NCI-H82 treated with DMSO at 0.1 percent for 48 hours (cell line): ENCODE data around the gene PIAS4.
"Not testable (repeated sequence)": the region's sequence is repeated elsewhere in the genome, so short reads cannot be mapped to it uniquely, and the experiment has no call there.

ENCODE experiments used
- DNase-seq: peaks from one replicate; lab custom pipeline; 2025; ENCODE audit not compliant: unreplicated experiment; lab: John Stamatoyannopoulos, UW

The PIAS4 gene

DNA sequence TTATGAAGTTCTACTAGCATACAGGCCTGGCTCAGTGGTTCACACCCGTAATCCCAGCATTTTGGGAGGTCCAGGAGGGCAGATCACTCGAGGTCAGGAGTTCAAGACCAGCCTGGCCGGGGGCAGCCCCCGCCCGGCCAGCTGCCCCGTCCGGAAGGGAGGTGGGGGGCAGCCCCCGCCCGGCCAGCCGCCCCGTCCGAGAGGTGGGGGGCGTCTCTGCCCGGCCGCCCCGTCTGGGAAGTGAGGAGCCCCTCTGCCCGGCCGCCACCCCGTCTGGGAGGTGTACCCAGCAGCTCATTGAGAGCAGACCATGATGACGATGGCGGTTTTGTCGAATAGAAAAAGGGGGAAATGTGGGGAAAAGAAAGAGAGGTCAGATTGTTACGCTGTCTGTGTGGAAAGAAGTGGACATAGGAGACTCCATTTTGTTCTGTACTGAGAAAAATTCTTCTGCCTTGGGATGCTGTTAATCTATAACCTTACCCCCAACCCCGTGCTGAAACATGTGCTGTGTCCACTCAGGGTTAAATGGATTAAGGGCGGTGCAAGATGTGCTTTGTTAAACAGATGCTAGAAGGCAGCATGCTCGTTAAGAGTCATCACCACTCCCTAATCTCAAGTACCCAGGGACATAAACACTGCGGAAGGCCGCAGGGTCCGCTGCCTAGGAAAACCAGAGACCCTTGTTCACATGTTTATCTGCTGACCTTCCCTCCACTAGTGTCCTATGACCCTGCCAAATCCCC, 8.7 kb upstream of the PIAS4 start:
- DNase-seq = not testable (repeated sequence)

DNA sequence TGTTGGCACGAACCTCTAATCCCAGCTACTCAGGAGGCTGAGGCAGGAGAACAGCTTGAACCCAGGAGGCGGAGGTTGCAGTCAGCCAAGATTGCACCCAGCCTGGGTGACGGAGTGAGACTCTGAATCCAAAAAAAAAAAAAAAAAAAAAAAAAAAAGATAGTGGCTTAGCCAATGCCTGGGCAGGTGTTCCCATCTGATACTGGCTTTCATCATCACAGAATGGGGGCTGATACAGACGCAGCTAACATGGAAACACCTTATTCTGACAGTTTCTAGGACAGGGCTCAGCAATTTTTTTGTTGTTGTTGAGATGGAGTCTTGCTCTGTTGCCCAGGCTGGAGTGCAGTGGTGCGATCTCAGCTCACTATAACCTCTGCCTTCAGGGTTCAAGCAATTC, 6.7 kb upstream of the PIAS4 start:
- not testable (repeated sequence) for DNase-seq

DNA sequence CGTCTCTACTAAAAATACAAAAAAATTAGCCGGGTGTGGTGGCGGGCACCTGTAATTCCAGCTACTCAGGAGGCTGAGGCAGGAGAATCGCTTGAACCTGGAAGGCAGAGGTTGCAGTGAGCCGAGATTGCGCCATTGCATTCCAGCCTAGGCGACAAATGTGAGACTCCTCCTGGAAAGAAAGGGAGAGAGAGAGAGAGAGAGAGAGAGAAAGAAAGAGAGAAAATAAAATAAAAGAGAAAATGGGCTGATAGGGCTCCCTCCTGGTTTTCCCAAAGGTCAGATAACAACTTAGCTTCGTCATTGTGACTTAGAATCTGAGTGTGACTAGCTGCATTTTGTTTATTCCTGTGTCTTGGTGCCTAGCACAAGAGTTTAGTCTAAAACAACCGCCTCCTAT, 2.1 kb upstream of the PIAS4 start:
- DNase-seq = not testable (repeated sequence)

DNA sequence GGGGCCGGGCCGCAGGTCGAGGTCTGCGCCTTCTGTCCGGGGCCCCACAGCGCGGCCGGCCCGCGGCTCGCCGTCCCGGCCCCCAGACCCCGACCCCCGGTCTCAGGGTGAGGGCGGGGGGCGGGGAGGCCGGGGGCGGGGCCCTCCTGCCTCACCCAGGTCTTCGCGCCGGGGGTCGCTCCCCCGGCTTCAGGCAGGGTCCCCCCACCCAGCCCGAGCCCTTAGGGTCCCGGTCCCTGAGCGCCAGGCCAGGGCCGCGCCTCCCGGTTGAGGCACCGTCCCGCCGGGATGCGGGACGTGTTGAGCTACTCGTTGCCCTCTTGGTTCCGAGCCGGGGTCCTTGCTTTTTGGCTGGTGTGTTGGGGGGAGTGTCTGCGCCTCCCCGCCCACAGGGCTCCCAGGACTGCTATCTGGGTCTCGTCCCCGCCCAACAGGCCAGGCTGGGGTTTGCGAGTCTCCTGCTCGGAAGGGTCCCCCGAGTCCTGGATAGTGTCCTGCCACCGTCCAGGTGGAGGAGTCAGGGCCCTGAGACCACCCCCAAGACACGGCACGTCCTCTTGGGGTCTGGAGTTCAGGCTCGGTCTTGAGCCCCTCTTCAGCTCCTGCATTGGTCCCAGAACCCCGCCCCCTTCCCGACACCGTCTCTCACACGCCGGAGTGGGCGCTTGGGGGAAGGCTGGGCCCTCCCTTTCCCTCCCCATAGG, 452 bp downstream of the PIAS4 start:
- DNase-seq = no peak

DNA sequence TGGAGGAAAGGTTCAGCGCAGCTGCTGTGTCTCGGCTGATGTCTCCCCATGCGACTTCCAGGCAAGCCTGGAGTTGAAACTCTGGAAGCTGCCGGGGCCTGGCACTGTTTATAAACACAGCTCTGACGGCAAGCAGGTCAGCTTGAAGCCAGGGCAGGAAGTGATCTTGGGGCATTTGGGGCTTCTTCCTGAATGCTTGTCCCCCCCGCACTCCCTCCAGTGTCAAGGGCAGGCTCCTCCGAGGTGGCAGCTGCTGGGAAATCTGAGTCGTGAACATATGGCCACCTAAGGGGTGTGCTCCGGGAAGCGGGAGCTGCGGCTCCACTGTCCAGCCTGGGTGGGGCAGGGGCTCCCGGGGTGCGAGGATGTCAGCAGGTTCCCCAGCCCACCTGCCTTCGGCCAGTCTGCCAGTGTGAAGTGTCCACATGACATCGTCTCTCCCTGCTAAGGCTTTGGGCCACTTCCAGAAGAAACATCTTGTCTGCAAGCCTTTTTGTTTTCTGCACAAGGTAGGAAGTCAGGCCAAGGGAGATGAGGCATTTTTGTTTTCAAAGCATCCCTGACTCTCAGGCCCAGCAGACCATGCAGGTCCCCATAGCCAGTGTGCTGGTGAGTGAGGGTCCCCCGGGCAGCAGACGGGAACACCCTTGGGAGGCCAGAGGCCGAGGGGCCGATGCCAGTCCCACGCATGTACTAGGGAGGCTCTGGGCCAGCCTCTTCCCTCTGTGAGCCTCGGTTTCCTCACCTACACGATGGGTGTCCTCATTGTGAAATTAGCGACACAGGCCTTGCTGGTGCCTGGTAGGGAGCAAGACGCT, 2.7 kb downstream of the PIAS4 start:
- no peak for DNase-seq

DNA sequence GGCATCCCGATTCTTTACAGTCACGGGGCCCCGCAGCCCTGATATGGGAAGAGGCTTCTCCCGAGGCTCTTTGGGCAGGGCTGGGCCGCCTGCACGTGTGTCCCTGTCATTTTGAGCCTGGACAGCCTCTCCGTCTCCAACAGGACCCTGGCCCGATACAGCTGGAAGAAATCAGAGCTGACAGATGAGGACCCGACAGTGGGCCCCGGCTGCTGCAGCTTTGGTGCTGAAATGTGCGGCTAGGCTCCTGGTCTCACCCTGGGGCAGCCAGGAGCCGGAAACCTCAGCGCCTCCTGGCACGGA, 3.2 kb downstream of the PIAS4 start:
- DNase-seq = no peak

DNA sequence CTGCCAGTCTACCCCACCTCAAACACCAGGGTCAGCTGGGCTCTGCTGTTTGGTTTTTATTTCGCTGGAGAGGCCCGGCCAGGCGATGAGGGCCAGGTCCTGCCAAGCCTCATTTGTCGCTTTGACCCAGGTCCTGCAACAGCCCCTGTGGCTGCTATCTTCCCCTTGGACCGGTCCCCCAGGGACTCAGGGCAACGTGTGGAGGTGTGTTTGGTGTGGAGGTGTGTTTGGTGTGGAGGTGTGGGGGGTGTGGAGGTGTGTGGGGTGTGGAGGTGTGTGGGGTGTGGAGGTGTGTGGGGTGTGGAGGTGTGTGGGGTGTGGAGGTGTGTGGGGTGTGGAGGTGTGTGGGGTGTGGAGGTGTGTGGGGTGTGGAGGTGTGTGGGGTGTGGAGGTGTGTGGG, 3.9 kb downstream of the PIAS4 start:
- DNase-seq = not testable (repeated sequence)

DNA sequence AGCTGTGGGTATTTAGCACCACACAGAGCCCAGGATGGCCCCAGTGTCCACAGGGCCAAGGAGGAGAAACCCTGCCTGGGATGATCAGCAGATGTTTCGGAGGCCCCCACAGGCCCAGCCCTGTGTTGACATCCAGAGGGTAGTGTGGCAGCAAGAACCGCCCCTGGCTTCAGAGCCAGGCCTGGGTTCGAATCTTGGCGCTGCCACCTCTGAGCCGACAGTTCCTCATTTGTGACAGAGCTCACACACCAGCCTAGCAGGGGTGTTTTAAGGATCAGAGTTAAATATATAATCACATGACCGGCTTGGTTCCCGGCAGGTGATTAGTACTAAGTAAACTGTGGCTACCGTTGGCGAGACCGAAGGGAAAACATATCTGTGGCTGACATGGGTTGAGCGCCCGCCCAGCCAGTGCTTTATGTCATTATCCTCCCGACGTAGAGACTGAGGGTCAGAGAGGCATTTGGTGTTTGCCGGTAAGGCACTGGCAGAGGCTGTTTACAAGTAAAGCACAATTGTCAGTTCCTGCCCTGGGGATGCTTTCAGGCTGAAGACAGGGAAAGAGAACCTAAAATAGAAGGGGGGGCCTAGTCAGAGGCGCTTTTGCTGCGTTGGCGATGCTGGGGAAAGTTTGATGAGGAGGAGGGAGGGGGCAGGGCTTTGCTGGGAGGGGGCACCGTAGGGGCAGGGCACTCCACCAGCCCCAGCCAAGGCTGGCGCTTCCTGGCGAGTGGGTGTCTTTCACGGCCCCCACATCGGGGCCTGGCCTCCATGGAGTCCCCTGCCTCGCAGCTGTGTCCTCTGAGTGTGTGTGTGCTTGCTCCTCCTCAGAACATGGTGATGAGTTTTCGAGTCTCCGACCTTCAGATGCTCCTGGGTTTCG, 4.8 kb downstream of the PIAS4 start:
- no peak for DNase-seq

DNA sequence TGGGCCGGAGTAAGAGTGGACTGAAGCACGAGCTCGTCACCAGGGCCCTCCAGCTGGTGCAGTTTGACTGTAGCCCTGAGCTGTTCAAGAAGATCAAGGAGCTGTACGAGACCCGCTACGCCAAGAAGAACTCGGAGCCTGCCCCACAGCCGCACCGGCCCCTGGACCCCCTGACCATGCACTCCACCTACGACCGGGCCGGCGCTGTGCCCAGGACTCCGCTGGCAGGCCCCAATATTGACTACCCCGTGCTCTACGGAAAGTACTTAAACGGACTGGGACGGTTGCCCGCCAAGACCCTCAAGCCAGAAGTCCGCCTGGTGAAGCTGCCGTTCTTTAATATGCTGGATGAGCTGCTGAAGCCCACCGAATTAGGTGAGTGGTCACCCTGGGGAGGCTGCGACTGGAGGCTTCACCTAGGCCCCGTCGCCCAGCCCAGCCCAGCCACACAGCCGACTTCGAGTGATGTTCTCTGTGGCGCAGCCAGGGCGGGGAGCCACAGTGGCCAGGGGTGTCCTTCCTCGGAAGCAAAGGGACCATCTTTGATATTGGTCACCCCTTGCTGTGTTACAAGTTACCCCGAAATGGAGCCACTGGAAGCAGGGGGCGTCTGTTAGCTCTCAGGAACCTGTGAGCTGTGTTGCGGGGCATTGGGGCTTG, 5.6 kb downstream of the PIAS4 start:
- DNase-seq = no peak

DNA sequence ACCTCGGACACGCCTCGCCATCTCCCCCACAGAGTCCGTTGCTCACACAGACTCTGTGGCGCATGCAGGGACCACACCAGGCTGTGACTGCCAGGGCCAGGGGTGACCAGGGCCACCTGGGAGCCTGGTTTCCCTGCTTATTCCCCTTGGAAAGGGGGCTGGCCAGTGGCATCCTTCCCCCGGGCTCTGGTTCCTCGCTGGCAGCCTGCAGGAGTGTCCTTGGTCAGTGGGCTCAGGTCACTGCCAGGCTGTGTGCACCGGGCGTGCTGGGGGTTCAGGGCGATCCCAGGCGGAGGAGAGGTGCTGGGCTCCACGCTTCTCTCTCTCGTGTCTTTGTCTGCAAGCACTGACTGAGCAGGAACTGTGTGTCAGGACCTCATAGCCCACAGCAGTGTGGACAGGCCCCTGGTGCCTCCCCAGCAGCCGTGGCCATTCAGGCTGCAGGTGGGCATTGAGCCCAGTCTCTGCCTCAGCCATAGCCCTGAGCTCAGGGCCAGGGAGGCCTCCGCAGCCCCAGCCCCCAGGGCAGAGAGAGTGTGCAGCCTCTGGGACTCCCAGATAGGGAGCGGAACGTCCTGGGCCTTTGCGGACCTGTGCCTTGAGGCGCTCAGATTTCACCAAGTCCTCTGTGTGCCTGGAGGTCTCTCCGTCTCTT, 6.5 kb downstream of the PIAS4 start:
- no peak for DNase-seq

DNA sequence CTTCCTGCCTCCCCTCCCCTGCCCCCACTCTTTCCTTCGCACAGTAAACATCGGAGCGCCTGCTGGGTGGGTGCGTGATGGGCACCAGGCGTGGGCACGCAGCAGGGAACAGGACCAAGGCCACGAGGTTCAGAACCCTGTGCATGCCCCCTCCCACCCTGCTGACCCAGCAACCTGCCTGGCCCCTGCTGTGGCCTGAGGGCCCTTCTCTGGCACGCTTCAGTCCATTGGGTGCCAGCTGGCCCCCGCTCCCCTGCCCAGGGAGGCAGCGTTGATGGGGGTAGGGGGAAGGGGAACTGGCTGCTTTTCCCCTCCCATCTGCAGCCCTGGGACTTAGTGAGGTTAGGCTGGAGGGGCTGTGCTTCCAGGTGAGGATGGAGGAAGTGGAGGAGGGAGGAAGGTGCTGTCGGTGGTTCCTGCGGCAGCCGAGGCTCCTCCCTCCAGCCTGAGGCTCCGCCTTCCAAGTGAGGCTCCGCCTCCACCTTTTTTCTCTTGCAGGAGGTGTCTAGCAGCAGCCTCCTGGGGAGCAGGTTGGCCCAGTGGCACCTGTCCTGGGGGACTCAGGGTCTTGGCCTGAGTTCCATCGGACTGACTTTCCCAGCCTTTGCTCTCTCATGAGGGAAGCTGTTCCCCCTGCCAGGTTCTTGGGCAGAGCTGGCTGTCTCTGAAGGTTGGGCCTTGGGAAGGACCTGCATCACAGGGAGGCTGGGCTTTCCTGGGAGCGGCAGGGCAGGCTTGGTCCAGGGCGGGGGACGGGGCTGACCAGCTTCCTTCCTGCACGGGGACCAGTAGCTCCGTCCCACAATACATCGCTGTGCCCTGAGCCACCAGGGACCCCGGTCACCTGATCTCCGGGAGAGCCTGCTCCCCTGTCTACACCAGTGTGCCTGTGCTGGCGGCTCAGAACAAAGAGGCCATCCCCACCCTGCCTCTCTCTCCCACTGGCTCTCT, 7.3 kb downstream of the PIAS4 start:
- DNase-seq = no peak

DNA sequence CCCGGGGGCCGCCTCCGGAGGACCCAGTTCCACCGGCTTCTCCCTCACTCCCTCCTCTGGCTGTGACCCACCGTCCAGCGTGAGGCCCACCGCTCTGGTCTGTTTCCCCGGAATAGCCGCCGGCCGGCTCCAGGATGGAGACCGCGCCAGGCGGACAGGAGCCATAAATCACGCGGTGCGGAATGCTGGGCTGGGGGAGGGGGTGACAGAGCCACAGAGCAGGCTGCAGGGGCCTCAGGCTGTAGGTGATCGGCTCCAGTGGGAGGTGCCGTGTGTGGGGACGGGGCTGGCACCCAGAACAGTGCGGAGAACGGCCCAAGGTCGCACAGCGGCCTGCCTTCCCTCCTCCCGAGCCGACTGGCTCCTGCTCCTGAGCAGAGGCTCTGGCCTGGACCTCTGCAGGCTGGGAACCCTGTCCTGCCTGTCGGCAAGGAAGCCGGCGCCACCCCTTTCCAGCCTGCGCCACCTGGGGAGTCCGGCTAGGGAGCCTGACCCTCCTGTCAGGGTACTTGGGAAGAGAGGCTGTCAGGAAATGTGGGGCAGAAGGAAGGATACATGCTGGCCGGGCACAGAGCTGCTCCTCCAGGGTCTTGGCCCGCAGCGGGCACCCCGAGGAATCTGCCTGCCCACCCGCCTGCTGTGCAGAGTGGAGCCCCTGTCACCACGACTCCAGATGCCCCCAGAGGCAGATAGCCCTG, 8.3 kb downstream of the PIAS4 start:
- no peak for DNase-seq

DNA sequence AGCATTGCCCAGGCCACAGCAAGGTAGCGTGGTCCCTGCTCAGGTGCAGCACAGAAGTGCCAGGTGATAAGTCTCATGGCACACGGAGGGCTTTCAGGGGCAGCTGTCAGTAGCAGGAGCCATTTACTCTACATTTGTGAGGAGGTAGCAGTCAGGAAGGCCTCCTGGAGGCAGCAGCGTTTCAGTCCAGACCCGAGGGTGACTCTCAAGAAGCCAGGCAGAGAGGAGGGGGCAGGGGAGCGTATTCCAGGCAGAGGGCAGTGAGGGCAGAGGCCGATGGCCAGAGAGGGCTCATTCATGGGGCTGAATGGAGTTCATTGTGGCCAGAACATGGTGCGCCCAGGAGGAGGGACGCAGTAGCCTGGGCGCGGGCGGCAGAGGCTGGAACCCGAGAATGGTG, 8.9 kb downstream of the PIAS4 start:
- DNase-seq = no peak

DNA sequence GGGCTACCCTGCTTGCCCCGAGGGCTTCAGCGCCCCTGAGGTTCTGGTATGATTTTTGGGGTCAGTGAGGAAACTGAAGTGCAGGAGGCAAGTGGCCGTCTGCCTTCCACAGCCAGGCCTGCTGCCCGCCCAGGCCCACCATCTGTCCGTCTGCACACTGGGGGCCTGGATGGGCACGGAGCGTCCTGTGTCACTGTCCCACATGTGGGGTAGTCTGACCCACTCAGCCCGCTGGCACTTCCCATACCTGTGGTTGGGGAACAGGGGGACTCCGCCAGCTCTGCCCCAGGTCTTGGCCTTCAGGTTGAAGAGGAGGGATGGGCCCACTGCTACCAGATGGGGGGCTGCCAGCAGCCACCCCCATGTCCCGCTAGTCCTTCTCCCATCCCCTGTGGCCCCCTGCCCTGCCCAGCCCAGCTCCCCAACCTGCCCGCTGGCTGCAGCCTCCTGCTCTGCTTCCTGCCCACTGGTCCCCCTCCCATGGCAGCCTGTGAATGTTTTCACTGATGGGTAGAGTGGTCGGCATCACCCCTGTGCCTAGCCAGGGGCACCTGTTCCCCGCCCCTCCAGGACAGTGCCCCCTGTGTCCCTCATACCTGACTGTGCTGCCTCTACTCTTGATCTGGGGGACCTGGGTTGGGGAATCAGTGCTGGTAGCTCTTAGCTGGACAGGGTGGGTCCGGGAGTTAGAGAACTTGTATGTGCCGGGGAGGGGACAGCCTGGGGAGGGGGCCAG, 9.5 kb downstream of the PIAS4 start:
- no peak for DNase-seq

DNA sequence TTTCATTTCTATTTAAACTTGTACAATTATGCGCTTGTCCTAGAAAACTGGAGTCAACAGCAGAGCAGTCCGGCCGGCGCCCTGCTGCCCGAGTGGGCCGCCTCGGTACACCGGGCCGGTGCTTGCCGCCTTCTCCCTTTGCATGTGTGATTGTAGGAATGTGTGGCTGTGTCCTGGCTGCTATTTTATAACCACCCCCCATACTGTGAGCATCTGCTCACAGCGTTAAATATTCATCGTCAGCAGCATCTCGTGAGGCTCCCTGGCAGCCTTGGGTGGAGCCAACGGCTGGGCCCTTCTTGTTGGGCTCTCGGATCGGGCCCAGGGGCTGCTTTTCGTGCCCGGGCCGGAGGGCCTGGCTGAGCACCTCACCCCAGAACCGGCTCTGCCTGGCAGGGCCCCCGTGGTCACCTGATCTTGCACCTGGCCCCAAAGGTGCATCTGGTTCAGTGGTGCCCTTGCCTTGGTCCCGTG, 10.6 kb downstream of the PIAS4 start:
- DNase-seq = no peak

DNA sequence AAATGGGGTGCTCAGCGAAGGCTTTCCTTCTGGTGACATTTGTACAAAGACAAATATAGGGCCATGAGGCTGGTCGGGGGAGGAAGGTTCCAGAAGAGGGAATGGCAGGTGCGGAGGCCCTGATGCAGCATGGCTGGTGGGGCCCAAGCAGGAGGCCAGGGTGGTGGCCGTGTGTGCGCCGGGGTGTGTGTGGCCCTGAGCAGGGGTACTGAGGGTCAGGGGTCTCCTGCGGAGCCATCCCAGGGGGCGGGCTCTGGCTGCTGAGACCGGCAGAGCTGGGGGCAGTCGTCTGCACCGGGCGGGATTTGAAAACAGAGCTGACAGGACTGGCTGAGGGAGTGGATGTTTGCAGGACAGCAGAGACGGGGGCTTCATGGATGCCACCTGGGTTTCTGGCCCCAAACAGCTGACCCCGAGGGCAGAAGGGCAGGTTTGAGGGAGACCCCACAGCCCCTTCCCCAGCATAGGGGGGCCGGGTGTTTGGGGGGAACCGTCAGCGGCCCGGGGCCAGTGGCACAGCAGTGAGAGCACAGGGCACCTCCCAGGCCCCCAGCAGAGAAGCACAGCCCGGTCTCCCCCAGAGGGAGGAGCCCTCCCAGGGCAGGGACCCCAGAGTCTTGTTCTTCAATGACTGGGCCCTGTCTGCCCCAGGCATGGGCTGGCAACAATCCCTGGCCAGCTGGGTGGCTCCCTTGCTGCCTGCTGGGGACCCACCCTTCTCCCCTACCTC, 11.4 kb downstream of the PIAS4 start:
- DNase-seq = no peak

DNA sequence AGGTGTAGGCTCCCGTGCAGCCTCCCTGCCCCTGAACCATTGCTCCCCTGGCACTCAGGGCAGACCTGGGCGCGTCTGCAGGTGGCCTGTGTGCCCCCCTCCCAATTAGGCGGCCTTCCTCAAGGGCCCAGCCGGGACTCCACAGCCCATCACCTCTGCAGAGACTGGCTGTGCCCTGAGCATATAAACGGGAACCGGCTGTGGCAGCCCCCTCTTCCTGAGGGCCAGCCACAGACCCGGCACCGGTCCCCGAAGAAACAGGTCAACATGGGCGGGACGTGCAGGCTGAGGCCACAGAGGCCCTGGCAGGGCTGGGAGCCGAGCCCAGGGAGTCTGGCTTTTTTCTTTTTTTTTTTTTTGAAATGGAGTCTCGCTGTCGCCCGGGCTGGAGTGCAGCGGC, 12.0 kb downstream of the PIAS4 start:
- DNase-seq = no peak
